Neural progenitor cell (in vitro differentiated cells): ENCODE data around the gene GPR152. TPM values are rescaled to one million over a fixed set of nuclear protein-coding genes. Genes with fewer than 3 reads are reported as not detected.

ENCODE experiments used
- DNase-seq: peaks from one replicate; pipeline ENCODE4 v3.0.0-alpha.2; 2016; ENCODE audit warnings: low spot score
- H2AFZ ChIP-seq: fragments of 200-600 bp; sonication (generic); replicated peaks from 2 replicates; pipeline ENCODE4 v1.6.1; 2016; ENCODE audit warnings: antibody characterized with exemption
- H3F3A ChIP-seq: fragments of 200-600 bp; sonication (generic); 2 replicates; pipeline ENCODE4 v1.6.1; 2016; ENCODE audit warnings: antibody characterized with exemption, low read depth
- H3K27ac ChIP-seq: fragments of 200-600 bp; sonication (generic); 2 replicates; pipeline ENCODE4 v1.5.1; 2016; ENCODE audit warnings: mild to moderate bottlenecking
- H3K27me3 ChIP-seq: fragments of 200-600 bp; sonication (generic); 2 replicates; pipeline ENCODE4 v1.6.1; 2016; ENCODE audit warnings: mild to moderate bottlenecking, moderate library complexity
- H3K36me3 ChIP-seq: fragments of 200-600 bp; sonication (generic); 2 replicates; pipeline ENCODE4 v1.5.1; 2016
- H3K4me1 ChIP-seq: fragments of 200-600 bp; sonication (generic); 2 replicates; pipeline ENCODE4 v1.6.1; 2016; ENCODE audit warnings: mixed run types
- H3K4me2 ChIP-seq: fragments of 200-600 bp; sonication (generic); 2 replicates; pipeline ENCODE4 v1.6.1; 2016
- H3K4me3 ChIP-seq: fragments of 200-600 bp; sonication (generic); 2 replicates; pipeline ENCODE4 v1.5.1; 2016
- H3K79me2 ChIP-seq: fragments of 200-600 bp; sonication (generic); 2 replicates; pipeline ENCODE4 v1.6.1; 2016; ENCODE audit warnings: low read depth
- H3K9ac ChIP-seq: fragments of 200-600 bp; sonication (generic); 2 replicates; pipeline ENCODE4 v1.6.1; 2016
- H3K9me3 ChIP-seq: fragments of 200-600 bp; sonication (generic); 2 replicates; pipeline ENCODE4 v1.5.1; 2016; ENCODE audit warnings: low read depth
- H4K20me1 ChIP-seq: fragments of 200-600 bp; sonication (generic); 2 replicates; pipeline ENCODE4 v1.6.1; 2016; ENCODE audit warnings: low read depth
- H3K27ac Mint-ChIP-seq: 3 replicates; pipeline ENCODE4 v1.8.0; 2021; ENCODE audit warnings: mixed read lengths
- H3K27me3 Mint-ChIP-seq: 2 replicates; pipeline ENCODE4 v1.8.0; 2022; ENCODE audit warnings: low read depth, mild to moderate bottlenecking, inconsistent platforms, moderate library complexity, mixed read lengths; ENCODE audit not compliant: insufficient read depth
- H3K36me3 Mint-ChIP-seq: 3 replicates; pipeline ENCODE4 v1.8.0; 2021; ENCODE audit warnings: mixed read lengths
- H3K4me1 Mint-ChIP-seq: 3 replicates; pipeline ENCODE4 v1.8.0; 2021; ENCODE audit warnings: mixed read lengths
- H3K4me3 Mint-ChIP-seq: 3 replicates; pipeline ENCODE4 v1.8.0; 2021; ENCODE audit warnings: mild to moderate bottlenecking, moderate library complexity, mixed read lengths
- H3K9me3 Mint-ChIP-seq: 3 replicates; pipeline ENCODE4 v1.8.0; 2020; ENCODE audit warnings: mixed read lengths
- EZH2 ChIP-seq: fragments of 200-600 bp; sonication (generic); IDR thresholded peaks from 2 replicates; pipeline ENCODE4 v1.6.1; 2017; ENCODE audit warnings: antibody characterized with exemption, mild to moderate bottlenecking, moderate library complexity
- EZH2phosphoT487 ChIP-seq: fragments of 200-600 bp; sonication (generic); IDR thresholded peaks from 2 replicates; pipeline ENCODE4 v1.6.1; 2017; ENCODE audit warnings: antibody characterized with exemption
- total RNA-seq: library from RNA; depleted of rRNA; stranded (reverse); fragments of >200 nt; gene quantifications from 2 replicates; pipeline ENCODE4 v1.2.3, GENCODE V29; 2015; ENCODE audit warnings: low replicate concordance
- TF ChIP-seq, protein P1 (sequence below): fragments of 200-600 bp; sonication (generic); IDR thresholded peaks from 2 replicates; pipeline ENCODE4 v1.5.1; 2017; ENCODE audit warnings: antibody characterized with exemption, mild to moderate bottlenecking

GPR152 gene
- total RNA-seq, 1 donor from 2014 or later, result not detected

DNA sequence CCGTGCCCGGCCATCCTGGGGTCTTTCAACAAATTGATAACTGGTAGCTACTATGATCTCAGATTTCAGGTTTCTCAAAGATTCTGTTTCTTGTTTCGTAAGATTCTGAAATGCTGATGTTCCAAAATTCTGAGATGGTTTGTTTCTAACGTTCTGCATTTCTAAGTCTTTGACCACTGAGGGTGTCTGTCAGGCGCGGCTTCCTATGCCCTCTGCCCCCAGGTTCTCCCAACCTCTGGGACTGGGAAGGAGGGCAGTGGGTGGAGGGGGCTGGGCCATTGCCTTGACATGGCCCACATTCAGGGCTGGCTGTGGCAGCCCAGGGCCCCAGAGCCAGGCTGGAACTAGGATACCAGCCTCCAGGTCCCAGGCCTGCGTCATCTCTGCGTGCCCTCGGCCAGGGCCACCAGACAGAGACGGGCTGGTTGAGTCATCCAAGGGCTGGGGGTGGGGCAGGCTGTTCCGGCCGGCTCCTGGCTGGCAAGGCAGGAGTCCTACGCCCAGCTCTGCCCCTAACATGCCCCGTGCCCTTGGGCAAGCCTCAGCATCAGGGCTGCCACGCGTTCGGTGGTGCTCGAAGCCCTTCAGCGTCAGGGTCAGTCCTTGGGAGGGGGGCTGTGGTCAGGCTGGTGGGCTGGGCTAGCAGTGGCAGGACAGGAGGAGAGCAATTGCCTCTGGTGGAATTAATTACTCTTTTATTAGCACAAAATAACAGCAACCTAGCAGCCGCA lies 11.3 kb upstream of the GPR152 start:
- H3K27ac ChIP-seq, result no peak overlapping the region
- H2AFZ ChIP-seq, result no peak overlapping the region
- peaks cover 6% of the 10 kb centered on the region for H3K4me1 ChIP-seq
- no peak for DNase-seq
- no peaks in the 10 kb centered on the region for H4K20me1 ChIP-seq
- H3K9me3 ChIP-seq, result no peaks in the 10 kb centered on the region
- H3K36me3 ChIP-seq, result no peaks in the 10 kb centered on the region
- Mint-ChIP-seq H3K27me3 (peaks cover 6% of the 10 kb centered on the region), H3K9me3 (no peaks in the 10 kb centered on the region), H3K4me1 (peaks cover 16% of the 10 kb centered on the region), H3K27ac (no peak overlapping the region), H3K4me3 (peak overlapping the region; percentile 84), H3K36me3 (no peaks in the 10 kb centered on the region)
- H3K9ac ChIP-seq, result no peak overlapping the region
- TF ChIP-seq EZH2, result no peak
- TF ChIP-seq EZH2phosphoT487, result no peak
- TF ChIP-seq, protein P1, sequence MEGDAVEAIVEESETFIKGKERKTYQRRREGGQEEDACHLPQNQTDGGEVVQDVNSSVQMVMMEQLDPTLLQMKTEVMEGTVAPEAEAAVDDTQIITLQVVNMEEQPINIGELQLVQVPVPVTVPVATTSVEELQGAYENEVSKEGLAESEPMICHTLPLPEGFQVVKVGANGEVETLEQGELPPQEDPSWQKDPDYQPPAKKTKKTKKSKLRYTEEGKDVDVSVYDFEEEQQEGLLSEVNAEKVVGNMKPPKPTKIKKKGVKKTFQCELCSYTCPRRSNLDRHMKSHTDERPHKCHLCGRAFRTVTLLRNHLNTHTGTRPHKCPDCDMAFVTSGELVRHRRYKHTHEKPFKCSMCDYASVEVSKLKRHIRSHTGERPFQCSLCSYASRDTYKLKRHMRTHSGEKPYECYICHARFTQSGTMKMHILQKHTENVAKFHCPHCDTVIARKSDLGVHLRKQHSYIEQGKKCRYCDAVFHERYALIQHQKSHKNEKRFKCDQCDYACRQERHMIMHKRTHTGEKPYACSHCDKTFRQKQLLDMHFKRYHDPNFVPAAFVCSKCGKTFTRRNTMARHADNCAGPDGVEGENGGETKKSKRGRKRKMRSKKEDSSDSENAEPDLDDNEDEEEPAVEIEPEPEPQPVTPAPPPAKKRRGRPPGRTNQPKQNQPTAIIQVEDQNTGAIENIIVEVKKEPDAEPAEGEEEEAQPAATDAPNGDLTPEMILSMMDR, result no peak
- H3K4me3 ChIP-seq, result peak overlapping the region; percentile 64
- H3K27me3 ChIP-seq, result no peaks in the 10 kb centered on the region
- H3K79me2 ChIP-seq, result peaks cover 8% of the 10 kb centered on the region
- H3F3A ChIP-seq, result no peaks in the 10 kb centered on the region
- peak overlapping the region; percentile 82 for H3K4me2 ChIP-seq

DNA sequence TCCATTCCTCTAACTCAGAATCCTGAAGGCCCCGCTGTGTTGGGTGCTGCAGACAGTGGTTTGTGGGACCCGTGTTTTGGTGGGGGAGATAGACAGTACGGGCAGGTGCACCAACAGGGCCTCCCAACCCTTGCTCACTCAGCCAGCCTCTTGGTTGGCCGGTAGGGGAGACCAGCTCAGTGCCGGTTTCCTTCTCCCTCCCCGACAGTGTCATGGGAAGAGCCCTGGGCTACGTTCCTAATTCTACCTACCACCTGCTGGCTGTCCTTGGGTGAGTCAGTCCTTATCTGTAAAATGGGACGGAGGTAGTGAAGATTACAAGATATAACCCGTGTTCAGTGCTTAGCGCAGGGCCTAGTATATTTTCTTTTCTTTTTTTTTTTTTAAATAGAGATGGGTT lies 10.7 kb upstream of the GPR152 start:
- H3K9me3 ChIP-seq, result no peaks in the 10 kb centered on the region
- no peaks in the 10 kb centered on the region for H3K36me3 ChIP-seq
- no peak overlapping the region for H3K4me3 ChIP-seq
- peaks cover 8% of the 10 kb centered on the region for H3K79me2 ChIP-seq
- no peaks in the 10 kb centered on the region for H3K27me3 ChIP-seq
- H4K20me1 ChIP-seq, result no peaks in the 10 kb centered on the region
- no peak overlapping the region for H3K9ac ChIP-seq
- Mint-ChIP-seq H3K4me1 (peaks cover 13% of the 10 kb centered on the region), H3K4me3 (no peak overlapping the region), H3K27ac (no peak overlapping the region), H3K27me3 (peaks cover 5% of the 10 kb centered on the region), H3K9me3 (no peaks in the 10 kb centered on the region), H3K36me3 (no peaks in the 10 kb centered on the region)
- no peak for TF ChIP-seq EZH2
- no peak for TF ChIP-seq EZH2phosphoT487
- TF ChIP-seq, protein P1, result no peak
- no peak overlapping the region for H3K4me2 ChIP-seq
- H2AFZ ChIP-seq, result no peak overlapping the region
- no peaks in the 10 kb centered on the region for H3F3A ChIP-seq
- H3K27ac ChIP-seq, result no peak overlapping the region
- H3K4me1 ChIP-seq, result peaks cover 4% of the 10 kb centered on the region
- no peak for DNase-seq

DNA sequence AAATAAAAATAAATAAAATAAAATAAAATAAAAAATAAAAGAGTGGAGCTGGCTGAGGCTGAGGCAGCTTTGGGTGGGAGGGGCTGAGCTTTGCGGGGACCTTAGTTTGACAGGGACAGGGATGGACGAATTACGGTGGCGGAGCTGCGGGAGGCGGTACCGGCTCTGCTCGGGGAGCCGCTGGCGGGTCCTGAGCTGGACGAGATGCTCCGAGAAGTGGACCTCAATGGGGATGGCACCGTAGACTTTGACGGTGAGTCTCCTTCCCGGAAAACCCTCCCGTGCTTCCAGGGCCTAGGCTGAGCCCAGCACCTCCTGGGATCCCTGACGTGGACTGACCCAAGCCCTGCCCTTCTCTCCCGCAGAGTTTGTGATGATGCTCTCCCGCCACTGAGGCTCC lies 5.7 kb upstream of the GPR152 start:
- Mint-ChIP-seq H3K36me3 (no peaks in the 10 kb centered on the region), H3K4me3 (no peak overlapping the region), H3K9me3 (no peaks in the 10 kb centered on the region), H3K27ac (no peak overlapping the region), H3K4me1 (peaks cover 4% of the 10 kb centered on the region), H3K27me3 (peaks cover 4% of the 10 kb centered on the region)
- H3F3A ChIP-seq, result no peaks in the 10 kb centered on the region
- H3K79me2 ChIP-seq, result no peaks in the 10 kb centered on the region
- H3K27me3 ChIP-seq, result no peaks in the 10 kb centered on the region
- H3K9me3 ChIP-seq, result no peaks in the 10 kb centered on the region
- no peaks in the 10 kb centered on the region for H4K20me1 ChIP-seq
- no peak overlapping the region for H3K9ac ChIP-seq
- DNase-seq, result no peak
- H3K36me3 ChIP-seq, result no peaks in the 10 kb centered on the region
- no peak overlapping the region for H2AFZ ChIP-seq
- no peak overlapping the region for H3K4me2 ChIP-seq
- TF ChIP-seq EZH2phosphoT487 (no peak), EZH2 (no peak)
- TF ChIP-seq, protein P1, result no peak
- H3K27ac ChIP-seq, result no peak overlapping the region
- no peak overlapping the region for H3K4me3 ChIP-seq
- H3K4me1 ChIP-seq, result no peaks in the 10 kb centered on the region
